ENCODE results near the gene TVP23A. TPM values are rescaled to one million over a fixed set of nuclear protein-coding genes. Genes with fewer than 3 reads are reported as not detected.

TVP23A gene
- polyA plus RNA-seq, 1 experiment = not detected

GRCh38 chr16:10769381-10769780, 49.2 kb downstream of the TVP23A start:
- TF ChIP-seq CTCF (IDR thresholded peaks at IDR 0.05; ENCODE audit: insufficient read depth, low read depth, low read length) = no peak
- no peak for DNase-seq (ENCODE audit: low read depth)
- CTCF ChIA-PET = no interaction called here
- Histone ChIP-seq H3K27me3 (ENCODE audit: control insufficient read depth, insufficient read depth, low read length) (no peaks in the 10 kb centered on the region), H3K4me3 (ENCODE audit: low read depth, low read length) (no peak overlapping the region), H3K36me3 (ENCODE audit: control insufficient read depth, insufficient read depth, low read length) (no peaks in the 10 kb centered on the region; the same call in 1 of the 2 replicates)
- POLR2A ChIA-PET = no interaction called here

- no peak overlapping the region for H3K4me3 ChIP-seq (ENCODE audit: low read depth, low read length)
- peaks cover 2% of the 10 kb centered on the region for H3K36me3 ChIP-seq (ENCODE audit: control insufficient read depth, insufficient read depth, low read length)
- H3K27me3 ChIP-seq (ENCODE audit: control insufficient read depth, insufficient read depth, low read length) = no peaks in the 10 kb centered on the region
- POLR2A ChIA-PET = no interaction called here
- TF ChIP-seq CTCF (IDR thresholded peaks at IDR 0.05; ENCODE audit: insufficient read depth, low read depth, low read length) = no peak
- CTCF ChIA-PET = no interaction called here
- DNase-seq (ENCODE audit: low read depth) = no peak
Measured at GRCh38 chr16:10767127-10767526, 51.5 kb downstream of the TVP23A start.

- TF ChIP-seq CTCF (IDR thresholded peaks at IDR 0.05; ENCODE audit: insufficient read depth, low read depth, low read length) = no peak
- DNase-seq (ENCODE audit: low read depth) = no peak
- CTCF ChIA-PET = no interaction called here
- H3K4me3 ChIP-seq (ENCODE audit: low read depth, low read length) = no peak overlapping the region
- POLR2A ChIA-PET = no interaction called here
- no peaks in the 10 kb centered on the region for H3K27me3 ChIP-seq (ENCODE audit: control insufficient read depth, insufficient read depth, low read length)
- H3K36me3 ChIP-seq (ENCODE audit: control insufficient read depth, insufficient read depth, low read length) = peaks cover 2% of the 10 kb centered on the region
Measured at GRCh38 chr16:10765772-10766171, 52.8 kb downstream of the TVP23A start.

- Histone ChIP-seq H3K36me3 (ENCODE audit: control insufficient read depth, insufficient read depth, low read length) (peaks cover 11% of the 10 kb centered on the region), H3K27me3 (ENCODE audit: control insufficient read depth, insufficient read depth, low read length) (no peaks in the 10 kb centered on the region), H3K4me3 (ENCODE audit: low read depth, low read length) (no peak overlapping the region)
- no peak for DNase-seq (ENCODE audit: low read depth)
- POLR2A ChIA-PET = interaction anchor here (0.5 kb wide), 1 partner anchor 249 kb away, joined by 3 read pairs; no protein-coding TSS in a partner anchor
- CTCF ChIA-PET = no interaction called here
- no peak for TF ChIP-seq CTCF (IDR thresholded peaks at IDR 0.05; ENCODE audit: insufficient read depth, low read depth, low read length)
Measured at GRCh38 chr16:10763456-10763855, 55.1 kb downstream of the TVP23A start.

- no peaks in the 10 kb centered on the region for H3K27me3 ChIP-seq (ENCODE audit: control insufficient read depth, insufficient read depth, low read length)
- ChIA-PET CTCF (no interaction called here), POLR2A (no interaction called here)
- DNase-seq (ENCODE audit: low read depth) = no peak
- TF ChIP-seq CTCF (IDR thresholded peaks at IDR 0.05; ENCODE audit: insufficient read depth, low read depth, low read length) = no peak
- no peak overlapping the region for H3K4me3 ChIP-seq (ENCODE audit: low read depth, low read length)
- peaks cover 16% of the 10 kb centered on the region for H3K36me3 ChIP-seq (ENCODE audit: control insufficient read depth, insufficient read depth, low read length)
Measured at GRCh38 chr16:10762336-10763016, 56.1 kb downstream of the TVP23A start.
